Adrenal gland (tissue), 12 donors: ENCODE results near the gene GTF2IRD1. TPM values are rescaled to one million over a fixed set of nuclear protein-coding genes. Genes with fewer than 3 reads are reported as not detected.

Experiments used
- DNase-seq, 7 donors: peaks; one replicate each; pipeline ENCODE4 v3.0.0-alpha.2; 2019 to 2020
- H3K27ac ChIP-seq, 5 donors: fragments of 200-600 bp; sonication (generic) in 4 of 5; 1 replicate in 3 of 5; 2 replicates in 2 of 5; pipeline versions ENCODE4 v1.5.1 to v1.8.0; 2016 to 2020; ENCODE audit warnings: mild to moderate bottlenecking in 1 of 5
- H3K27me3 ChIP-seq: fragments of 200-600 bp; 2 replicates; pipeline ENCODE4 v1.8.0; 2021
- H3K36me3 ChIP-seq, 2 donors: fragments of 200-600 bp; replicated peaks in 1 of 2; 1 replicate in 1 of 2; 2 replicates in 1 of 2; pipeline versions ENCODE4 v1.5.1 to v1.8.0; 2018 to 2022
- H3K4me1 ChIP-seq, 2 donors: fragments of 200-600 bp; replicated peaks in 1 of 2; 1 replicate in 1 of 2; 2 replicates in 1 of 2; pipeline versions ENCODE4 v1.5.1 to v1.8.0; 2018 to 2021
- H3K4me3 ChIP-seq, 4 donors: fragments of 200-600 bp; sonication (generic) in 3 of 4; one replicate each; pipeline ENCODE4 v1.5.1; 2016 to 2018
- H3K9me3 ChIP-seq, 3 donors: fragments of 200-600 bp; sonication (generic) in 1 of 3; replicated peaks in 1 of 3; 1 replicate in 2 of 3; 2 replicates in 1 of 3; pipeline versions ENCODE4 v1.5.1 to v1.8.0; 2016 to 2021
- CTCF ChIP-seq, 6 experiments: fragments of 450-650 bp in 4 of 6; fragments of 200-600 bp in 2 of 6; sonication (generic) in 1 of 6; IDR thresholded peaks; 1 replicate in 5 of 6; 2 replicates in 1 of 6; pipeline versions ENCODE4 v1.5.1 to v1.8.0; 2016 to 2021; ENCODE audit warnings: antibody characterized with exemption in 6 of 6, mild to moderate bottlenecking in 2 of 6, moderate library complexity in 1 of 6
- POLR2A ChIP-seq, 2 donors: fragments of 450-650 bp; IDR thresholded peaks; one replicate each; pipeline ENCODE4 v1.6.1; 2017; ENCODE audit warnings: antibody characterized with exemption in 2 of 2, mild to moderate bottlenecking in 2 of 2, moderate library complexity in 1 of 2
- WGBS, 4 donors: extraction: QIAGEN DNeasy Blood & Tissue Kit in 2 of 4; methylation state at CpG; one replicate each; pipeline versions ENCODE4 v1.1.5 to v1.1.7; 2013 to 2017; 5-methylcytosine and 5-hydroxymethylcytosine counted together
- intact Hi-C, 2 donors: fragments of 100-400 bp; cut with DNase I; formaldehyde crosslinking; loops; one replicate each; pipeline versions ENCODE4 v1.14.1 to v1.15.0; 2022 to 2023
- polyA plus RNA-seq, 3 donors: library from polyadenylated mRNA; stranded (reverse); fragments of 200-250 nt in 2 of 3; fragments of 350-450 nt in 1 of 3; fragmentation: Illumina TruSeq in 1 of 3; extraction: RNeasy Lipid Tissue Mini Kit (QIAGEN cat#74804) in 1 of 3; gene quantifications; one replicate each; pipeline ENCODE4 v1.2.3, GENCODE V29; 2013 to 2014
- total RNA-seq, 9 donors: library from RNA; depleted of rRNA in 4 of 9; stranded (reverse); fragments of >200 nt in 4 of 9; fragments of 120-200 nt in 1 of 9; fragmentation: NEBNext Ultra II Directional in 1 of 9; extraction: Animal tissue kit (Norgen Biotek cat#: 25700) in 1 of 9; gene quantifications; one replicate each; pipeline versions ENCODE4 v1.1.0 to v1.2.4, GENCODE V29; 2013 to 2023
- donor health status: healthy with polysubstance abuse.
- donor health status: Bipolar disorder and iron deficiency.
- donor health status: DM: yes; HTN: yes; CAD: no.
- donor health status: DM: no; HTN: no; CAD: no.
- donor health status: DM: no; HTN: no; CAD: no.
- donor health status: DM: yes; HTN: yes; CAD: no.

Gene GTF2IRD1
- total and polyA plus RNA-seq, 12 donors: 7.4 to 41.3 (median 25.2) TPM

GRCh38 chr7:74512762-74513161 lies 59.1 kb downstream of the GTF2IRD1 start:
- H3K9me3 ChIP-seq: no peaks in the 10 kb centered on the region
- TF ChIP-seq CTCF (IDR thresholded peaks at IDR 0.05) (no peak), POLR2A (IDR thresholded peaks at IDR 0.05) (no peak)
- intact Hi-C loops: no loop called here
- peaks cover 0 to 18% of the 10 kb centered on the region in 2 donors for H3K36me3 ChIP-seq
- DNase-seq: no peak
- H3K27ac ChIP-seq: no peak overlapping the region
- no peaks in the 10 kb centered on the region for H3K4me1 ChIP-seq
- WGBS, 4 donors: 93 to 99% (median 95%) methylated on average over 10 to 18 of the region's 18 CpGs
- no peaks in the 10 kb centered on the region for H3K27me3 ChIP-seq
- no peak overlapping the region for H3K4me3 ChIP-seq

- DNase-seq: peak in 1 of 7 donors; percentile 79
- Histone ChIP-seq H3K36me3 (peaks cover 0 to 18% of the 10 kb centered on the region in 2 donors), H3K4me1 (peaks cover 0 to 4% of the 10 kb centered on the region in 2 donors), H3K27ac (peak overlapping the region in 1 of 5 donors; percentile 6), H3K9me3 (no peaks in the 10 kb centered on the region), H3K27me3 (no peaks in the 10 kb centered on the region), H3K4me3 (no peak overlapping the region)
- intact Hi-C loops: no loop called here
- TF ChIP-seq CTCF (IDR thresholded peaks at IDR 0.05) (no peak), POLR2A (IDR thresholded peaks at IDR 0.05) (no peak)
- WGBS, 4 donors: 82 to 92% (median 91%) methylated on average over 7 to 11 of the region's 11 CpGs
Observed at GRCh38 chr7:74514131-74514591, 60.5 kb downstream of the GTF2IRD1 start.

DNA sequence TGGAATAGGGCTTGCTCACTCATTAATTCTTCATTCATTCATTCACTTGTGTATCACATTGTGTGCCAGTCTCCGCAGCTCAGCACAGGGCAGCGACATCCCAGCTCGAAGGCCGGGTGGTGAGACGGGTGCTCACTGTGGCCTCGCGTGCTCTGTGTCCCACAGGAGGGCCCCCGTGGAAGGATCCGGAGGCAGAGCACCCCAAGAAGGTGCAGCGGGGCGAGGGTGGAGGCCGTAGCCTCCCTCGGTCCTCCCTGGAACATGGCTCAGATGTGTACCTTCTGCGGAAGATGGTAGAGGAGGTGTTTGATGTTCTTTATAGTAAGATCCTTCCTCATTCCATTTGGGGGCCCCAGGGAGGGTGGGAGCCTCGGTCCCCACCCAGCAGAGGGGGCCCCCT lies 61.6 kb downstream of the GTF2IRD1 start:
- H3K4me3 ChIP-seq: no peak overlapping the region
- intact Hi-C loops: no loop called here
- H3K27me3 ChIP-seq: no peaks in the 10 kb centered on the region
- peaks cover 0 to 4% of the 10 kb centered on the region in 2 donors for H3K4me1 ChIP-seq
- no peaks in the 10 kb centered on the region for H3K9me3 ChIP-seq
- TF ChIP-seq POLR2A (IDR thresholded peaks at IDR 0.05) (no peak), CTCF (IDR thresholded peaks at IDR 0.05) (no peak)
- H3K27ac ChIP-seq: no peak overlapping the region
- 92 to 99% (median 93%) methylated on average over 14 to 15 of the region's 15 CpGs for WGBS, 4 donors
- no peak for DNase-seq
- H3K36me3 ChIP-seq: peaks cover 0 to 22% of the 10 kb centered on the region in 2 donors

DNA sequence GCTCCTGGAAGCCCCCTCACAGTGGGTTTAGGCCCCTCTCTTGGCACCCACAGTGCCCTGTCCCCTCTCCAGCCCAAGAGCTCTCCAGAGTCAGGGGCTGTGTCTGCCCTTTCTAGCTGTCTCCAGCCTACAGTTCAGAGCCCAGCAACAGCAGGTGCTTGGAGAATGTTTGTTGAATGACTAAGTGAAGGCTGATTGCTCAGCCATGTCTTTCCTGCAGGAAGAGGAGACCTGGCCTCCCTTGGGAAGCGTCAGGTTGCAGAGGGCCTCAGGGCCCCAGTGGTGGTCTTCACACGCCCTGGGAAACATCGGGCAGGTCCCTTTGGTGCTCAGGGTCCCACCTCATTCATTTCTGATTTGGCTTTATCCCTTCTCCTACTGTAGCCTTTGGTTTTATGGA lies 62.5 kb downstream of the GTF2IRD1 start:
- no peak for TF ChIP-seq POLR2A (IDR thresholded peaks at IDR 0.05)
- no peak for TF ChIP-seq CTCF (IDR thresholded peaks at IDR 0.05)
- DNase-seq: no peak
- Histone ChIP-seq H3K27me3 (no peaks in the 10 kb centered on the region), H3K27ac (no peak overlapping the region), H3K4me3 (no peak overlapping the region), H3K36me3 (peaks cover 0 to 26% of the 10 kb centered on the region in 2 donors), H3K4me1 (peaks cover 0 to 4% of the 10 kb centered on the region in 2 donors), H3K9me3 (no peaks in the 10 kb centered on the region)
- WGBS, 4 donors: 83 to 100% (median 97%) methylated on average over 1 to 3 of the region's 3 CpGs
- intact Hi-C loops: no loop called here
